Endothelial cell of umbilical vein (primary cell): ENCODE results near the gene ZNF81. TPM values are rescaled to one million over a fixed set of nuclear protein-coding genes. Genes with fewer than 3 reads are reported as not detected.

Experiments
- BruUV-seq: library from RNA; stranded (reverse); fragments of 400-500 nt; replicated peaks from 2 replicates; lab custom pipeline; 2021; lab: Mats Ljungman, UMichigan
- CTCF ChIA-PET: fragments of 300-600, 350-600 bp; sonication (Branson Sonifier 250); formaldehyde crosslinking; loops from one replicate; lab custom pipeline; 2021; ENCODE audit warnings: antibody characterized with exemption, inconsistent platforms; lab: Charles Lee
- POLR2A ChIA-PET: fragments of 300-600, 350-600 bp; sonication (Branson Sonifier 250); formaldehyde crosslinking; loops from one replicate; lab custom pipeline; 2021; ENCODE audit warnings: antibody characterized with exemption, inconsistent platforms; lab: Charles Lee
- DNase-seq: peaks from one replicate; pipeline ENCODE4 v3.0.0-alpha.2; 2011; ENCODE audit warnings: low read depth, low spot score
- FAIRE-seq: peaks from 2 replicates; lab custom pipeline; 2011; peaks lifted over from hg19 to GRCh38; lab: Jason Lieb, UNC
- H2AFZ ChIP-seq: 2 replicates; pipeline ENCODE4 v1.6.0; 2012; ENCODE audit warnings: low read depth, low read length, control low read depth, inconsistent platforms
- H3K27ac ChIP-seq: 2 replicates; pipeline ENCODE4 v1.5.1; 2011; ENCODE audit warnings: low read depth, mild to moderate bottlenecking, control low read depth, low read length, moderate library complexity; ENCODE audit not compliant: insufficient read depth
- H3K27me3 ChIP-seq, 2 experiments: 2 replicates each; pipeline versions ENCODE4 v1.6.0 to v1.6.1; 2011; ENCODE audit warnings: low read length in 2 of 2, mixed read lengths in 1 of 2; ENCODE audit not compliant: control insufficient read depth in 2 of 2, insufficient read depth in 2 of 2
- H3K36me3 ChIP-seq, 2 experiments: 2 replicates in 1 of 2; 3 replicates in 1 of 2; pipeline ENCODE4 v1.5.1; 2011; ENCODE audit warnings: low read length in 2 of 2, mild to moderate bottlenecking in 1 of 2, moderate library complexity in 1 of 2; ENCODE audit not compliant: control insufficient read depth in 2 of 2, insufficient read depth in 2 of 2; ENCODE audit errors: extremely low read depth in 1 of 2
- H3K4me1 ChIP-seq: 3 replicates; pipeline ENCODE4 v1.5.1; 2011; ENCODE audit warnings: mild to moderate bottlenecking, low read length; ENCODE audit not compliant: control insufficient read depth, insufficient read depth; ENCODE audit errors: extremely low read depth
- H3K4me2 ChIP-seq: 2 replicates; pipeline ENCODE4 v1.6.1; 2011; ENCODE audit warnings: low read length, control low read depth, mixed read lengths; ENCODE audit not compliant: insufficient read depth
- H3K4me3 ChIP-seq, 3 experiments: fragments of 200-600 bp in 1 of 3; sonication (generic), shearing (Covaris generic) in 1 of 3; replicated peaks in 1 of 3; 2 replicates each; pipeline ENCODE4 v1.5.1; 2011 to 2016; ENCODE audit warnings: control low read depth in 3 of 3, low read length in 3 of 3, mild to moderate bottlenecking in 2 of 3, inconsistent platforms in 1 of 3, low read depth in 1 of 3, moderate library complexity in 1 of 3; ENCODE audit not compliant: insufficient read depth in 1 of 3
- H3K79me2 ChIP-seq: 2 replicates; pipeline ENCODE4 v1.6.0; 2012; ENCODE audit warnings: low read length, inconsistent platforms; ENCODE audit not compliant: control insufficient read depth, insufficient read depth
- H3K9ac ChIP-seq: replicated peaks from 2 replicates; pipeline ENCODE3; 2011; ENCODE audit warnings: low read length, control low read depth; ENCODE audit not compliant: insufficient read depth; ENCODE audit errors: extremely low read depth
- H3K9me1 ChIP-seq: replicated peaks from 3 replicates; pipeline ENCODE4 v1.6.0; 2011; ENCODE audit warnings: mild to moderate bottlenecking, low read length; ENCODE audit not compliant: control insufficient read depth, insufficient read depth; ENCODE audit errors: extremely low read depth
- H3K9me3 ChIP-seq: replicated peaks from 2 replicates; pipeline ENCODE4 v1.5.1; 2012; ENCODE audit warnings: low read length, inconsistent platforms; ENCODE audit not compliant: control insufficient read depth, insufficient read depth
- H4K20me1 ChIP-seq: replicated peaks from 2 replicates; pipeline ENCODE3; 2011; ENCODE audit warnings: mild to moderate bottlenecking, low read length; ENCODE audit not compliant: control insufficient read depth, insufficient read depth; ENCODE audit errors: extremely low read depth
- EZH2 ChIP-seq: IDR thresholded peaks from 2 replicates; pipeline ENCODE4 v1.6.1; 2012; ENCODE audit warnings: borderline replicate concordance, low read depth, mild to moderate bottlenecking, moderate library complexity, low read length, inconsistent platforms; ENCODE audit not compliant: severe bottlenecking
- FOS ChIP-seq: IDR thresholded peaks from 2 replicates; pipeline ENCODE4 v1.6.1; 2011; ENCODE audit warnings: mild to moderate bottlenecking, low read length, moderate library complexity, borderline replicate concordance; ENCODE audit not compliant: insufficient read depth
- GATA2 ChIP-seq: IDR thresholded peaks from 2 replicates; pipeline ENCODE4 v1.7.0; 2011; ENCODE audit warnings: low read depth, mild to moderate bottlenecking, moderate library complexity, mixed read lengths, low read length; ENCODE audit not compliant: insufficient read length, insufficient read depth
- JUN ChIP-seq: IDR thresholded peaks from 2 replicates; pipeline ENCODE4 v1.6.1; 2011; ENCODE audit warnings: borderline replicate concordance, low read depth; ENCODE audit not compliant: insufficient read length, insufficient read depth
- MYC ChIP-seq: IDR thresholded peaks from one replicate; pipeline ENCODE4 v1.6.1; 2011; ENCODE audit warnings: mild to moderate bottlenecking, low read depth, low read length
- POLR2A ChIP-seq: IDR thresholded peaks from 2 replicates; pipeline ENCODE4 v1.6.1; 2012; ENCODE audit warnings: low read depth, mild to moderate bottlenecking, control low read depth, low read length
- POLR2AphosphoS5 ChIP-seq: IDR thresholded peaks from 2 replicates; pipeline ENCODE4 v1.6.1; 2012; ENCODE audit warnings: low read depth, mild to moderate bottlenecking, control low read depth, low read length, moderate library complexity; ENCODE audit not compliant: insufficient read depth
- dilution Hi-C: fragments of 300-500 bp; cut with MboI; formaldehyde crosslinking; loops from one replicate; pipeline ENCODE4 v1.15.0; 2019; ENCODE audit warnings: low sequenced_read_pairs; ENCODE audit not compliant: extremely low pct_ligation_motif_present
- intact Hi-C: fragments of 100-400 bp; cut with micrococcal nuclease; formaldehyde crosslinking; loops from one replicate; pipeline ENCODE4 v1.10.0; 2022
- polyA plus RNA-seq, 4 experiments: library from polyadenylated mRNA; depleted of rRNA in 3 of 4; stranded (reverse) in 3 of 4; unstranded in 1 of 4; fragments of >200 nt; gene quantifications; 2 replicates each; pipeline versions ENCODE4 v1.2.1 to v1.2.3, GENCODE V29; 2011 to 2012; ENCODE audit warnings: missing spikeins in 1 of 4
- total RNA-seq: library from RNA; stranded (reverse); gene quantifications from 2 replicates; pipeline ENCODE4 v1.2.3, GENCODE V29; 2021
- TF ChIP-seq, protein P1 (sequence below), 2 donors: IDR thresholded peaks; 1 replicate in 1 of 2; 2 replicates in 1 of 2; pipeline ENCODE4 v1.5.1; 2011; ENCODE audit warnings: low read length in 2 of 2, mild to moderate bottlenecking in 2 of 2, moderate library complexity in 2 of 2, control low read depth in 1 of 2, inconsistent platforms in 1 of 2, low read depth in 1 of 2; ENCODE audit not compliant: insufficient read depth in 1 of 2; ENCODE audit errors: extremely low read depth in 1 of 2
- TF ChIP-seq, protein P2 (sequence below): IDR thresholded peaks from 2 replicates; pipeline ENCODE4 v1.6.1; 2011; ENCODE audit not compliant: insufficient read depth, insufficient read length

The ZNF81 gene
- total and polyA plus RNA-seq, 2 donors (not counting 3 experiments of a cell fraction or from before 2014, with no cell fraction given): 2.7 to 6.4 TPM

DNA sequence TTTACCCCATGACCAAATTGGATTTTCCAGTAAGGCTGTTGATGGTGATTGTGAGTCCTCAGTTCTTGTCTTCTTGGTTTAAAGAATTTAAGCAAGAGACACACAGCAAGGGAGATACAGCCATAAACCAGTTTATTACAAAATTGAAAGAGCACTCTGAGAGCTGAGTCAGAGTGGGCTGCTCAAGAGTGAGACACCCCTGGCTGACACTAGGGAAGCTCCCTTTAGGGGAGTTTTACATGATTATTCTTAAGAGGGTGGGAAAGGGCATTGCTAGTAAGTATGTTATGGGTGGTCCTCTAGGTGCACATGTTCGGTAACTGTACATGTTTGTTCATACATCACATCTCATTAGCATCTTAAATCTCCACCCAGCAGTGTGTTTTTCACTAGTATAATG, 18.8 kb upstream of the ZNF81 start:
- Histone ChIP-seq H3K27ac (no peak overlapping the region), H4K20me1 (no peaks in the 10 kb centered on the region), H3K9me3 (no peaks in the 10 kb centered on the region), H3K36me3 (no peaks in the 10 kb centered on the region), H2AFZ (no peak overlapping the region), H3K9ac (no peak overlapping the region), H3K79me2 (no peaks in the 10 kb centered on the region), H3K4me2 (no peak overlapping the region), H3K4me3 (no peak overlapping the region), H3K27me3 (no peaks in the 10 kb centered on the region), H3K4me1 (peaks cover 4% of the 10 kb centered on the region), H3K9me1 (no peaks in the 10 kb centered on the region)
- intact Hi-C loops (no loop called here), dilution Hi-C loops (no loop called here)
- DNase-seq: no peak
- TF ChIP-seq GATA2: no peak
- TF ChIP-seq JUN: no peak
- TF ChIP-seq POLR2A: no peak
- TF ChIP-seq MYC: no peak
- no peak for TF ChIP-seq FOS
- no peak for TF ChIP-seq POLR2AphosphoS5
- TF ChIP-seq, protein P1, sequence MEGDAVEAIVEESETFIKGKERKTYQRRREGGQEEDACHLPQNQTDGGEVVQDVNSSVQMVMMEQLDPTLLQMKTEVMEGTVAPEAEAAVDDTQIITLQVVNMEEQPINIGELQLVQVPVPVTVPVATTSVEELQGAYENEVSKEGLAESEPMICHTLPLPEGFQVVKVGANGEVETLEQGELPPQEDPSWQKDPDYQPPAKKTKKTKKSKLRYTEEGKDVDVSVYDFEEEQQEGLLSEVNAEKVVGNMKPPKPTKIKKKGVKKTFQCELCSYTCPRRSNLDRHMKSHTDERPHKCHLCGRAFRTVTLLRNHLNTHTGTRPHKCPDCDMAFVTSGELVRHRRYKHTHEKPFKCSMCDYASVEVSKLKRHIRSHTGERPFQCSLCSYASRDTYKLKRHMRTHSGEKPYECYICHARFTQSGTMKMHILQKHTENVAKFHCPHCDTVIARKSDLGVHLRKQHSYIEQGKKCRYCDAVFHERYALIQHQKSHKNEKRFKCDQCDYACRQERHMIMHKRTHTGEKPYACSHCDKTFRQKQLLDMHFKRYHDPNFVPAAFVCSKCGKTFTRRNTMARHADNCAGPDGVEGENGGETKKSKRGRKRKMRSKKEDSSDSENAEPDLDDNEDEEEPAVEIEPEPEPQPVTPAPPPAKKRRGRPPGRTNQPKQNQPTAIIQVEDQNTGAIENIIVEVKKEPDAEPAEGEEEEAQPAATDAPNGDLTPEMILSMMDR (IDR thresholded peaks at IDR 0.05; ENCODE audit: extremely low read depth in 1 of 2, insufficient read depth in 1 of 2, low read depth in 1 of 2, low read length in 2 of 2): no peak
- no peak for TF ChIP-seq EZH2
- TF ChIP-seq, protein P2, sequence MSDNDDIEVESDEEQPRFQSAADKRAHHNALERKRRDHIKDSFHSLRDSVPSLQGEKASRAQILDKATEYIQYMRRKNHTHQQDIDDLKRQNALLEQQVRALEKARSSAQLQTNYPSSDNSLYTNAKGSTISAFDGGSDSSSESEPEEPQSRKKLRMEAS: no peak
- POLR2A ChIA-PET: no interaction called here
- peak; percentile 64 for FAIRE-seq
- CTCF ChIA-PET: no interaction called here
- no TSS peak for BruUV-seq
